ENCODE measurements around the gene ESYT2.
A peak's percentile ranks its signal among the peaks of the same experiment; 100 is the strongest.

ESYT2 gene

GRCh38 chr7:158796667-158797066, 32.6 kb downstream of the ESYT2 start:
- Mint-ChIP-seq H3K27ac (peak overlapping the region; percentile 84), H3K36me3 (ENCODE audit: low read depth) (peaks cover 59% of the 10 kb centered on the region), H3K4me1 (no peaks in the 10 kb centered on the region), H3K27me3 (ENCODE audit: low read depth, poor library complexity) (no peaks in the 10 kb centered on the region), H3K9me3 (no peaks in the 10 kb centered on the region), H3K4me3 (no peak overlapping the region)
- no peak for DNase-seq
- TF ChIP-seq, protein P1, sequence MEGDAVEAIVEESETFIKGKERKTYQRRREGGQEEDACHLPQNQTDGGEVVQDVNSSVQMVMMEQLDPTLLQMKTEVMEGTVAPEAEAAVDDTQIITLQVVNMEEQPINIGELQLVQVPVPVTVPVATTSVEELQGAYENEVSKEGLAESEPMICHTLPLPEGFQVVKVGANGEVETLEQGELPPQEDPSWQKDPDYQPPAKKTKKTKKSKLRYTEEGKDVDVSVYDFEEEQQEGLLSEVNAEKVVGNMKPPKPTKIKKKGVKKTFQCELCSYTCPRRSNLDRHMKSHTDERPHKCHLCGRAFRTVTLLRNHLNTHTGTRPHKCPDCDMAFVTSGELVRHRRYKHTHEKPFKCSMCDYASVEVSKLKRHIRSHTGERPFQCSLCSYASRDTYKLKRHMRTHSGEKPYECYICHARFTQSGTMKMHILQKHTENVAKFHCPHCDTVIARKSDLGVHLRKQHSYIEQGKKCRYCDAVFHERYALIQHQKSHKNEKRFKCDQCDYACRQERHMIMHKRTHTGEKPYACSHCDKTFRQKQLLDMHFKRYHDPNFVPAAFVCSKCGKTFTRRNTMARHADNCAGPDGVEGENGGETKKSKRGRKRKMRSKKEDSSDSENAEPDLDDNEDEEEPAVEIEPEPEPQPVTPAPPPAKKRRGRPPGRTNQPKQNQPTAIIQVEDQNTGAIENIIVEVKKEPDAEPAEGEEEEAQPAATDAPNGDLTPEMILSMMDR (IDR thresholded peaks at IDR 0.05), result no peak

DNA sequence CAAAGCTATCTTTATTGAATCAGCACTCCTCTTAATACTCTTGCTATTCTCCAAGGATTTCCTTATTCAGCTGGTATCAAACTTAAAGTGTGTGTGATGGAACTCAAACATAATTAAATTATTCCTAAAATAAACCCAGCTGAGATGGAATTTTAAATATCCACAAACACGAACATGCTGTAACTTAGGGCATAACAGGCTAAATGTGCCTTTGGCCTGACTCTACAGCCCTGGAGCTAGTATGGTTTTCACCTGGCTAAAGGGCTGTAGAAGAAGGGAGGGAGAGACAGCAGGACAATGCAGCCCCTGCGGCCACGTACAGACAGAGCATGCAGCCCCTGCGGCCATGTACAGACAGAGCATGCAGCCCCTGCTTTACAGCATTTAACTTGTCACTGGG, 34.0 kb downstream of the ESYT2 start:
- H3K4me3 Mint-ChIP-seq, result no peak overlapping the region
- H3K9me3 Mint-ChIP-seq, result no peaks in the 10 kb centered on the region
- peaks cover 5% of the 10 kb centered on the region for H3K4me1 Mint-ChIP-seq
- TF ChIP-seq, protein P1 (IDR thresholded peaks at IDR 0.05), result no peak
- DNase-seq, result no peak
- no peak overlapping the region for H3K27ac Mint-ChIP-seq
- no peaks in the 10 kb centered on the region for H3K27me3 Mint-ChIP-seq (ENCODE audit: low read depth, poor library complexity)
- peaks cover 70% of the 10 kb centered on the region for H3K36me3 Mint-ChIP-seq (ENCODE audit: low read depth)

DNA sequence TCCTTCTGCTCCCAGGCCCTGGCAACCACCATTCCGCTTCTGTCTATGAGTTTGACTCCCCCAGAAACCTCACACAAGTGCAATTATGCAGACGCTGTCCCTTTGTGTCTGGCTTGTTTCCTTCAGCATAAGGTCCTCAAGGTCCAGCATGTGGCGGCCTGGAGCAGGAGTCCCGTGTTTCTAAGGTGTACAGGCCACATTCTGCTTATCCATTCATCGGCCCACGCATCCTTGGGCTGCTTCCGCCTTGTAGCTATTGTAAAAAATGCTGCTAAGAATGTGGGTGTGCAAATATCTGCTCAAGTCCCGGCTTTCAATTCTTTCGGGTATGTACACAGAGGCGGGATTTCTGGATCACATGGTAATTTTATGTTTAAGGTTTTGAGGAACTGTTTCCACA, 38.2 kb downstream of the ESYT2 start:
- no peak for DNase-seq
- no peak overlapping the region for H3K4me3 Mint-ChIP-seq
- H3K27ac Mint-ChIP-seq, result peak overlapping the region; percentile 51
- H3K27me3 Mint-ChIP-seq (ENCODE audit: low read depth, poor library complexity), result no peaks in the 10 kb centered on the region
- peaks cover 5% of the 10 kb centered on the region for H3K4me1 Mint-ChIP-seq
- peaks cover 49% of the 10 kb centered on the region for H3K36me3 Mint-ChIP-seq (ENCODE audit: low read depth)
- H3K9me3 Mint-ChIP-seq, result no peaks in the 10 kb centered on the region
- TF ChIP-seq, protein P1 (IDR thresholded peaks at IDR 0.05), result no peak

- no peak for DNase-seq
- no peak overlapping the region for H3K4me3 Mint-ChIP-seq
- H3K9me3 Mint-ChIP-seq, result no peaks in the 10 kb centered on the region
- TF ChIP-seq, protein P1 (IDR thresholded peaks at IDR 0.05), result no peak
- H3K27ac Mint-ChIP-seq, result no peak overlapping the region
- H3K4me1 Mint-ChIP-seq, result peaks cover 5% of the 10 kb centered on the region
- H3K36me3 Mint-ChIP-seq (ENCODE audit: low read depth), result peaks cover 43% of the 10 kb centered on the region
- H3K27me3 Mint-ChIP-seq (ENCODE audit: low read depth, poor library complexity), result no peaks in the 10 kb centered on the region
These were observed 39.5 kb downstream of the ESYT2 start for GRCh38 chr7:158789842-158790241.

DNA sequence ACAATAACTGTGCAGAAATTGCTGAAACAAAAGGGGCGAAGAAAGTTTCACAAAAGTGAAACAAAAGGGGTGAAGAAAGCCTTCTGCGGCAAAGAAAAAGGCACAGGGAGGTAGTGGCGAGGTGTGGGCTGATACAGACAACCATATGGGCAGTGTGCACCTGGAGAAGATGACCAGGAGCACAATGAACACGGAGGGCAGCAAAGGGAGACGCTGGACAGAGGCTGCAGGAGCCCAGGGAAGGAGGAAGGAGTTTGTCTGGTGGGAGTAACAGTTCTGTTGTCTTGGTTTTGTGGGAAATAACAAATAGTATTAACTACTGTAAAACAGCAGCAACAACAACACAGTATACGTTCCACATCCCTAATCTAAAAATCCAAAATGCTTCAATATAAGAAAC, 42.4 kb downstream of the ESYT2 start:
- DNase-seq, result no peak
- TF ChIP-seq, protein P1 (IDR thresholded peaks at IDR 0.05), result no peak
- H3K27me3 Mint-ChIP-seq (ENCODE audit: low read depth, poor library complexity), result no peaks in the 10 kb centered on the region
- H3K4me1 Mint-ChIP-seq, result peaks cover 5% of the 10 kb centered on the region
- no peak overlapping the region for H3K27ac Mint-ChIP-seq
- no peak overlapping the region for H3K4me3 Mint-ChIP-seq
- no peaks in the 10 kb centered on the region for H3K9me3 Mint-ChIP-seq
- peaks cover 21% of the 10 kb centered on the region for H3K36me3 Mint-ChIP-seq (ENCODE audit: low read depth)

DNA sequence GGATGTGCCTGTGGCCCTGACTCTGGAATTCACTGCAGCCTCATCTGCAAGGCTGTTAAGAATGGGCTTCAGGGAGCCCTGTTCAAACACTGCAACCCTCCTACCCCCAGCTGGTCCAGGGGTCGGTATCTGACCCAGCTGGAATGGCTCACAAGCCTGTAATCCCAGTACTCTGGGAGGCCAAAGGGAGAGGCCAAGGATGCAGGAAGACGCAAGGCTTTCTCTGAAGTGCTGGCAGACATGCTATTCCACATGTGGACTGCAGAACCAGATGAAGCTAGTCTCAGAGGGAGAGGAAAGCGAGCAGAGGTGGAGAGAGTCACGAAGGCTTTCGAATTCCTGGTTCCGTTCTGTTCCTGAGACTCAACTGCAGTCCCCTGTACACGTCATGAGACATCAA, 45.0 kb downstream of the ESYT2 start:
- H3K4me3 Mint-ChIP-seq, result no peak overlapping the region
- H3K9me3 Mint-ChIP-seq, result no peaks in the 10 kb centered on the region

More for the DNA sequence above, 45.0 kb downstream of the ESYT2 start:
- Mint-ChIP-seq H3K27me3 (ENCODE audit: low read depth, poor library complexity) (no peaks in the 10 kb centered on the region), H3K36me3 (ENCODE audit: low read depth) (peaks cover 4% of the 10 kb centered on the region), H3K4me1 (no peaks in the 10 kb centered on the region), H3K27ac (no peak overlapping the region)
- DNase-seq, result no peak
- TF ChIP-seq, protein P1 (IDR thresholded peaks at IDR 0.05), result no peak

Data from nephron progenitor cell (in vitro differentiated cells).